Measurements from ENCODE around the gene MS4A8.

DNA sequence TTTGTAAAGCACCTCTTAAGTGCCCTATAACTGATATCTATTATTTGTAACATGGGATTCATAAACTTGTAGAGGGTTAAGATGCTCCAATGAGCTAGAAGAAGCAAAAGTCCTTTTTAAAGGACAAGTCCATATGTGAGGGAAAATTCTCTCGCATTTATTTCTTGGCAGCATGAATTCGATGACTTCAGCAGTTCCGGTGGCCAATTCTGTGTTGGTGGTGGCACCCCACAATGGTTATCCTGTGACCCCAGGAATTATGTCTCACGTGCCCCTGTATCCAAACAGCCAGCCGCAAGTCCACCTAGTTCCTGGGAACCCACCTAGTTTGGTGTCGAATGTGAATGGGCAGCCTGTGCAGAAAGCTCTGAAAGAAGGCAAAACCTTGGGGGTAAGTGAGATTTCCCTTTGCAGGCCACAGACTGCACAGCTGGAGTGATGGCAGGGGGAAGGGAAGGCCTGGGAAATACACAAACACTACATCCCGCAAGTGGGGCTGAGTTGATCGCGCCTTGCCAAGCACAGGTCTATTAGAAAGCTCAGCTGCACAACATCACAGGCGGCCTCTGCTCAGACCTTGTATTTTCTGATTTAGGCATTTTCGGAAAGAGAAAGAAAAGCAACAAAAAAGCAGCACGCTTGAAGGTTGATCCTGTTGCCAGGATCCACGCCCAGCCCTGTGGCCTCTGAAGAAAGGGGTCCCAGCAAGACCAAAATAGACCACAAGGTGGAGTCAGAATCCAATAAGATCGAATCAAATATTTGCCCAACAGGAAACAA is 1.5 kb downstream of the MS4A8 start:
- TF ChIP-seq, protein P1, sequence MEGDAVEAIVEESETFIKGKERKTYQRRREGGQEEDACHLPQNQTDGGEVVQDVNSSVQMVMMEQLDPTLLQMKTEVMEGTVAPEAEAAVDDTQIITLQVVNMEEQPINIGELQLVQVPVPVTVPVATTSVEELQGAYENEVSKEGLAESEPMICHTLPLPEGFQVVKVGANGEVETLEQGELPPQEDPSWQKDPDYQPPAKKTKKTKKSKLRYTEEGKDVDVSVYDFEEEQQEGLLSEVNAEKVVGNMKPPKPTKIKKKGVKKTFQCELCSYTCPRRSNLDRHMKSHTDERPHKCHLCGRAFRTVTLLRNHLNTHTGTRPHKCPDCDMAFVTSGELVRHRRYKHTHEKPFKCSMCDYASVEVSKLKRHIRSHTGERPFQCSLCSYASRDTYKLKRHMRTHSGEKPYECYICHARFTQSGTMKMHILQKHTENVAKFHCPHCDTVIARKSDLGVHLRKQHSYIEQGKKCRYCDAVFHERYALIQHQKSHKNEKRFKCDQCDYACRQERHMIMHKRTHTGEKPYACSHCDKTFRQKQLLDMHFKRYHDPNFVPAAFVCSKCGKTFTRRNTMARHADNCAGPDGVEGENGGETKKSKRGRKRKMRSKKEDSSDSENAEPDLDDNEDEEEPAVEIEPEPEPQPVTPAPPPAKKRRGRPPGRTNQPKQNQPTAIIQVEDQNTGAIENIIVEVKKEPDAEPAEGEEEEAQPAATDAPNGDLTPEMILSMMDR (conservative IDR thresholded peaks at IDR 0.05): peak; percentile 89
- no peak for TF ChIP-seq ZFX (IDR thresholded peaks at IDR 0.05)

Measured in C4-2B (cell line).